ENCODE results near the gene RPL19. TPM values are rescaled to one million over a fixed set of nuclear protein-coding genes. Genes with fewer than 3 reads are reported as not detected.

The RPL19 gene
- polyA plus RNA-seq, 1 donor (not counting 4 experiments of a cell fraction or from before 2014, with no cell fraction given): 1,957 TPM

- Histone ChIP-seq H4K20me1 (ENCODE audit: control insufficient read depth, extremely low read depth, insufficient read depth, low read length) (no peaks in the 10 kb centered on the region), H3K9me3 (ENCODE audit: control insufficient read depth, low read depth, low read length) (no peaks in the 10 kb centered on the region), H3K27me3 (ENCODE audit: control insufficient read depth, extremely low read depth, insufficient read depth, low read length) (no peaks in the 10 kb centered on the region), H3K9me1 (ENCODE audit: control insufficient read depth, extremely low read depth, insufficient read depth, low read length) (no peaks in the 10 kb centered on the region), H3K4me1 (ENCODE audit: control insufficient read depth, extremely low read depth, insufficient read depth, low read length) (peaks cover 6% of the 10 kb centered on the region), H3K79me2 (ENCODE audit: control insufficient read depth, insufficient read depth, low read length) (no peaks in the 10 kb centered on the region), H3K27ac (ENCODE audit: control insufficient read depth, insufficient read depth, low read length) (no peak overlapping the region), H2AFZ (ENCODE audit: control insufficient read depth, low read length) (no peak overlapping the region), H3K4me2 (ENCODE audit: control insufficient read depth, extremely low read depth, insufficient read depth, low read depth, low read length) (no peak overlapping the region), H3K36me3 (ENCODE audit: control insufficient read depth in 2 of 2, extremely low read depth in 1 of 2, insufficient read depth in 2 of 2, low read length in 2 of 2) (no peaks in the 10 kb centered on the region), H3K4me3 (ENCODE audit: control insufficient read depth in 2 of 3, extremely low read depth in 1 of 3, insufficient read depth in 2 of 3, low read depth in 1 of 3, low read length in 3 of 3) (no peak overlapping the region), H3K9ac (ENCODE audit: control insufficient read depth, extremely low read depth, insufficient read depth, low read length) (no peak overlapping the region)
- DNase-seq (ENCODE audit: low read depth, low spot score) (no peak), FAIRE-seq (no peak)
- TF ChIP-seq CTCF (optimal IDR thresholded peaks at IDR 0.05 in 1 of 3, IDR thresholded peaks at IDR 0.05 in 1 of 3, conservative IDR thresholded peaks at IDR 0.05 in 1 of 3; ENCODE audit: extremely low read depth in 1 of 3, insufficient read depth in 2 of 3, low read length in 3 of 3) (no peak), EZH2 (IDR thresholded peaks at IDR 0.05; ENCODE audit: low read length) (no peak)
- dilution Hi-C loops (cut with MboI; ENCODE audit: extremely low pct_ligation_motif_present, low sequenced_read_pairs): no loop called here
Measured at GRCh38 chr17:39240631-39241030, 40.5 kb downstream of the RPL19 start.

GRCh38 chr17:39243155-39243554 lies 43.1 kb downstream of the RPL19 start:
- no peak overlapping the region for H3K9ac ChIP-seq (ENCODE audit: control insufficient read depth, extremely low read depth, insufficient read depth, low read length)
- H3K4me3 ChIP-seq (ENCODE audit: control insufficient read depth in 2 of 3, extremely low read depth in 1 of 3, insufficient read depth in 2 of 3, low read depth in 1 of 3, low read length in 3 of 3): no peak overlapping the region
- dilution Hi-C loops (cut with MboI; ENCODE audit: extremely low pct_ligation_motif_present, low sequenced_read_pairs): no loop called here
- no peaks in the 10 kb centered on the region for H3K36me3 ChIP-seq (ENCODE audit: control insufficient read depth in 2 of 2, extremely low read depth in 1 of 2, insufficient read depth in 2 of 2, low read length in 2 of 2)
- no peak overlapping the region for H3K4me2 ChIP-seq (ENCODE audit: control insufficient read depth, extremely low read depth, insufficient read depth, low read depth, low read length)
- peaks cover 6% of the 10 kb centered on the region for H3K4me1 ChIP-seq (ENCODE audit: control insufficient read depth, extremely low read depth, insufficient read depth, low read length)
- FAIRE-seq: no peak
- no peaks in the 10 kb centered on the region for H3K9me3 ChIP-seq (ENCODE audit: control insufficient read depth, low read depth, low read length)
- H3K9me1 ChIP-seq (ENCODE audit: control insufficient read depth, extremely low read depth, insufficient read depth, low read length): no peaks in the 10 kb centered on the region
- H3K27ac ChIP-seq (ENCODE audit: control insufficient read depth, insufficient read depth, low read length): no peak overlapping the region
- no peaks in the 10 kb centered on the region for H3K27me3 ChIP-seq (ENCODE audit: control insufficient read depth, extremely low read depth, insufficient read depth, low read length)
- no peaks in the 10 kb centered on the region for H3K79me2 ChIP-seq (ENCODE audit: control insufficient read depth, insufficient read depth, low read length)
- no peaks in the 10 kb centered on the region for H4K20me1 ChIP-seq (ENCODE audit: control insufficient read depth, extremely low read depth, insufficient read depth, low read length)
- no peak for TF ChIP-seq EZH2 (IDR thresholded peaks at IDR 0.05; ENCODE audit: low read length)
- TF ChIP-seq CTCF (optimal IDR thresholded peaks at IDR 0.05 in 1 of 3, IDR thresholded peaks at IDR 0.05 in 1 of 3, conservative IDR thresholded peaks at IDR 0.05 in 1 of 3; ENCODE audit: extremely low read depth in 1 of 3, insufficient read depth in 2 of 3, low read length in 3 of 3): no peak
- no peak for DNase-seq (ENCODE audit: low read depth, low spot score)
- no peak overlapping the region for H2AFZ ChIP-seq (ENCODE audit: control insufficient read depth, low read length)

Measured in keratinocyte (primary cell).